ENCODE data around the gene AMPH. TPM values are rescaled to one million over a fixed set of nuclear protein-coding genes. Genes with fewer than 3 reads are reported as not detected.
"Not testable (repeated sequence)": the region's sequence is repeated elsewhere in the genome, so short reads cannot be mapped to it uniquely, and the experiment has no call there.

Gene AMPH
- total and polyA plus RNA-seq, 9 of the 15 experiments (the other 6 are each of a cell fraction or from before 2014, with no cell fraction given): 0.03 to 0.35 TPM; not detected in 7

GRCh38 chr7:38341172-38341705 is 289.9 kb downstream of the AMPH start (continued):
- TF ChIP-seq ARID4B (CRISPR knock-in tag; IDR thresholded peaks at IDR 0.05): peak; percentile 38; the same call in 1 of the 2 replicates
- TF ChIP-seq XRCC5 (IDR thresholded peaks at IDR 0.05; ENCODE audit: low read depth, low read length): peak; percentile 92
- peak; percentile 45; the same call in 1 of the 2 replicates for TF ChIP-seq TEAD4 (IDR thresholded peaks at IDR 0.05; ENCODE audit: low read length)
- TF ChIP-seq TEAD4 (CRISPR knock-in tag; IDR thresholded peaks at IDR 0.05; ENCODE audit: borderline replicate concordance): not testable (repeated sequence)
- 0 out of 2 replicates have a peak, but pooled peaks have one; percentile 32 for TF ChIP-seq MBD2 (IDR thresholded peaks at IDR 0.05; ENCODE audit: borderline replicate concordance, low read depth)
- TF ChIP-seq LCOR (CRISPR knock-in tag; IDR thresholded peaks at IDR 0.05): peak; percentile 43; the same call in 1 of the 2 replicates
- peak in 1 of 2 experiments; percentile 58; a peak in 1 of 4 replicates for TF ChIP-seq FOXK2 (conservative IDR thresholded peaks at IDR 0.05 in 1 of 2, IDR thresholded peaks at IDR 0.05 in 1 of 2; ENCODE audit: low read depth in 2 of 2)
- peak; percentile 40 to 42; a peak in 2 of 4 replicates for TF ChIP-seq SIN3A (IDR thresholded peaks at IDR 0.05; ENCODE audit: borderline replicate concordance in 2 of 2, control insufficient read depth in 1 of 2, low read depth in 2 of 2, low read length in 2 of 2)
- peak; percentile 55; the same call in 1 of the 2 replicates for TF ChIP-seq MTA1 (IDR thresholded peaks at IDR 0.05; ENCODE audit: borderline replicate concordance)
- TF ChIP-seq ZFX (CRISPR knock-in tag; IDR thresholded peaks at IDR 0.05): peak; percentile 81
- TF ChIP-seq KDM1A (IDR thresholded peaks at IDR 0.05): peak in 1 of 2 experiments; percentile 60; a peak in 2 of 4 replicates
- TF ChIP-seq TAF1 (IDR thresholded peaks at IDR 0.05; ENCODE audit: control insufficient read depth, extremely low read depth, insufficient read depth, low read length, severe bottlenecking): peak; percentile 84
- TF ChIP-seq CHAMP1 (IDR thresholded peaks at IDR 0.05): 0 out of 2 replicates have a peak, but pooled peaks have one; percentile 25
- TF ChIP-seq GATAD2B (IDR thresholded peaks at IDR 0.05; ENCODE audit: borderline replicate concordance): peak; percentile 42; the same call in 1 of the 2 replicates
- peak in 1 of 2 experiments; percentile 69; a peak in 2 of 4 replicates for TF ChIP-seq SRF (CRISPR knock-in tag; IDR thresholded peaks at IDR 0.05)
- TF ChIP-seq TAL1 (IDR thresholded peaks at IDR 0.05): peak; percentile 25; the same call in 1 of the 2 replicates
- peak; percentile 75; the same call in 1 of the 2 replicates for TF ChIP-seq ATF7 (IDR thresholded peaks at IDR 0.05)
- TF ChIP-seq NR2C1 (IDR thresholded peaks at IDR 0.05): peak; percentile 81
- peak; percentile 77 for TF ChIP-seq NR2C1 (tag; IDR thresholded peaks at IDR 0.05)

Measured in K562 (cell line).